ENCODE data around the gene NTSR1.

The NTSR1 gene

GRCh38 chr20:62778058-62778457 is 69.4 kb downstream of the NTSR1 start:
- H3K27ac ChIP-seq (ENCODE audit: low read depth, low read length) = no peak overlapping the region
- TF ChIP-seq EZH2phosphoT487 (IDR thresholded peaks at IDR 0.05; ENCODE audit: borderline replicate concordance, low read length) = no peak
- TF ChIP-seq CTCF (IDR thresholded peaks at IDR 0.05; ENCODE audit: low read depth, low read length, poor library complexity, severe bottlenecking) = no peak
- no peak overlapping the region for H3K4me2 ChIP-seq (ENCODE audit: low read length)
- H3K4me3 ChIP-seq (ENCODE audit: low read length) = no peak overlapping the region
- H3K36me3 ChIP-seq (ENCODE audit: control insufficient read depth, low read length) = no peaks in the 10 kb centered on the region
- H3K27me3 ChIP-seq (ENCODE audit: control insufficient read depth, low read length) = no peaks in the 10 kb centered on the region
- no peaks in the 10 kb centered on the region for H3K79me2 ChIP-seq (ENCODE audit: control insufficient read depth, low read length)
- peaks cover 27% of the 10 kb centered on the region for H3K4me1 ChIP-seq (ENCODE audit: control insufficient read depth, low read length)
- no peaks in the 10 kb centered on the region for H4K20me1 ChIP-seq (ENCODE audit: control insufficient read depth, insufficient read depth, low read depth, low read length)
- H3K9me3 ChIP-seq (ENCODE audit: control insufficient read depth, insufficient read depth, low read length) = no peaks in the 10 kb centered on the region
- no peaks in the 10 kb centered on the region for H3F3A ChIP-seq (ENCODE audit: control insufficient read depth, insufficient read depth)
- no peaks in the 10 kb centered on the region for H3K9me2 ChIP-seq (replicated peaks; ENCODE audit: control insufficient read depth, low read length)

GRCh38 chr20:62778601-62779416 is 70.2 kb downstream of the NTSR1 start:
- Histone ChIP-seq H3K36me3 (ENCODE audit: control insufficient read depth, low read length) (no peaks in the 10 kb centered on the region), H3K27me3 (ENCODE audit: control insufficient read depth, low read length) (no peaks in the 10 kb centered on the region), H3K4me2 (ENCODE audit: low read length) (no peak overlapping the region), H3K4me1 (ENCODE audit: control insufficient read depth, low read length) (peaks cover 27% of the 10 kb centered on the region), H3K9me2 (replicated peaks; ENCODE audit: control insufficient read depth, low read length) (no peaks in the 10 kb centered on the region), H4K20me1 (ENCODE audit: control insufficient read depth, insufficient read depth, low read depth, low read length) (no peaks in the 10 kb centered on the region), H3F3A (ENCODE audit: control insufficient read depth, insufficient read depth) (no peaks in the 10 kb centered on the region), H3K9me3 (ENCODE audit: control insufficient read depth, insufficient read depth, low read length) (no peaks in the 10 kb centered on the region), H3K4me3 (ENCODE audit: low read length) (no peak overlapping the region), H3K27ac (ENCODE audit: low read depth, low read length) (no peak overlapping the region), H3K79me2 (ENCODE audit: control insufficient read depth, low read length) (no peaks in the 10 kb centered on the region)
- TF ChIP-seq CTCF (IDR thresholded peaks at IDR 0.05; ENCODE audit: low read depth, low read length, poor library complexity, severe bottlenecking) (no peak), EZH2phosphoT487 (IDR thresholded peaks at IDR 0.05; ENCODE audit: borderline replicate concordance, low read length) (no peak)

GRCh38 chr20:62779417-62779685 is 70.7 kb downstream of the NTSR1 start:
- TF ChIP-seq CTCF (IDR thresholded peaks at IDR 0.05; ENCODE audit: low read depth, low read length, poor library complexity, severe bottlenecking) = no peak
- TF ChIP-seq EZH2phosphoT487 (IDR thresholded peaks at IDR 0.05; ENCODE audit: borderline replicate concordance, low read length) = no peak
- Histone ChIP-seq H3K79me2 (ENCODE audit: control insufficient read depth, low read length) (no peaks in the 10 kb centered on the region), H3K9me3 (ENCODE audit: control insufficient read depth, insufficient read depth, low read length) (no peaks in the 10 kb centered on the region), H3K4me3 (ENCODE audit: low read length) (no peak overlapping the region), H3F3A (ENCODE audit: control insufficient read depth, insufficient read depth) (no peaks in the 10 kb centered on the region), H3K36me3 (ENCODE audit: control insufficient read depth, low read length) (no peaks in the 10 kb centered on the region), H3K4me1 (ENCODE audit: control insufficient read depth, low read length) (peaks cover 27% of the 10 kb centered on the region), H3K9me2 (replicated peaks; ENCODE audit: control insufficient read depth, low read length) (no peaks in the 10 kb centered on the region), H3K27ac (ENCODE audit: low read depth, low read length) (no peak overlapping the region), H4K20me1 (ENCODE audit: control insufficient read depth, insufficient read depth, low read depth, low read length) (no peaks in the 10 kb centered on the region), H3K27me3 (ENCODE audit: control insufficient read depth, low read length) (no peaks in the 10 kb centered on the region), H3K4me2 (ENCODE audit: low read length) (no peak overlapping the region)

Measured in DOHH2 (cell line).